A673 (cell line): ENCODE measurements around the gene PHACTR4. TPM values are rescaled to one million over a fixed set of nuclear protein-coding genes. Genes with fewer than 3 reads are reported as not detected.
"Not testable (repeated sequence)": the region's sequence is repeated elsewhere in the genome, so short reads cannot be mapped to it uniquely, and the experiment has no call there.

Source experiments
- BruUV-seq: library from RNA; stranded (reverse); fragments of 400-500 nt; replicated peaks from 2 replicates; lab custom pipeline; 2021; lab: Mats Ljungman, UMichigan
- CTCF ChIA-PET: fragments of 300-600 bp; sonication (Branson Sonifier 250); formaldehyde crosslinking; loops from one replicate; lab custom pipeline; 2022; ENCODE audit warnings: antibody characterized with exemption; lab: Charles Lee
- POLR2A ChIA-PET: fragments of 300-600 bp; sonication (Branson Sonifier 250); formaldehyde crosslinking; loops from one replicate; lab custom pipeline; 2022; ENCODE audit warnings: antibody characterized with exemption; ENCODE audit not compliant: low non-redundant PET; lab: Charles Lee
- DNase-seq: peaks from one replicate; pipeline ENCODE4 v3.0.0-alpha.2; 2015; ENCODE audit warnings: low spot score
- H3K27ac ChIP-seq: fragments of 200-600 bp; sonication (generic); 2 replicates; pipeline ENCODE4 v1.5.1; 2016; ENCODE audit warnings: mixed run types, low read depth, mild to moderate bottlenecking, mixed read lengths, antibody characterized with exemption, low read length; ENCODE audit not compliant: poor library complexity, severe bottlenecking
- H3K27me3 ChIP-seq: fragments of 200-600 bp; sonication (generic); replicated peaks from 2 replicates; pipeline ENCODE4 v1.6.1; 2017; ENCODE audit warnings: mixed run types, low read depth, mild to moderate bottlenecking, mixed read lengths, antibody characterized with exemption, low read length; ENCODE audit not compliant: insufficient read depth, poor library complexity
- H3K36me3 ChIP-seq: fragments of 200-600 bp; sonication (generic); 2 replicates; pipeline ENCODE4 v1.6.1; 2016; ENCODE audit warnings: mixed run types, mild to moderate bottlenecking, mixed read lengths, antibody characterized with exemption, low read length; ENCODE audit not compliant: insufficient read depth, poor library complexity, severe bottlenecking
- H3K4me1 ChIP-seq: fragments of 200-600 bp; sonication (generic); 2 replicates; pipeline ENCODE4 v1.6.1; 2017; ENCODE audit warnings: mixed run types, mild to moderate bottlenecking, mixed read lengths, antibody characterized with exemption, low read length; ENCODE audit not compliant: insufficient read depth, poor library complexity, severe bottlenecking
- H3K4me3 ChIP-seq: fragments of 200-600 bp; sonication (generic); 2 replicates; pipeline ENCODE4 v1.5.1; 2016; ENCODE audit warnings: low read depth, mixed run types, mild to moderate bottlenecking, mixed read lengths, low read length; ENCODE audit not compliant: poor library complexity, severe bottlenecking
- H3K9me3 ChIP-seq: fragments of 200-600 bp; sonication (generic); 2 replicates; pipeline ENCODE4 v1.6.1; 2016; ENCODE audit warnings: mixed run types, low read depth, mild to moderate bottlenecking, mixed read lengths, antibody characterized with exemption, low read length; ENCODE audit not compliant: poor library complexity, severe bottlenecking
- CTCF ChIP-seq: fragments of 300-800, 200-600 bp; sonication (generic); conservative IDR thresholded peaks from 2 replicates; pipeline ENCODE4 v1.5.1; 2017; ENCODE audit warnings: low read depth, mild to moderate bottlenecking, antibody characterized with exemption, low read length, moderate library complexity, mixed read lengths
- EZH2 ChIP-seq: fragments of 200-600 bp; sonication (generic); IDR thresholded peaks from 2 replicates; pipeline ENCODE4 v1.6.1; 2017; ENCODE audit warnings: borderline replicate concordance, low read depth, mild to moderate bottlenecking, mixed read lengths, antibody characterized with exemption, low read length; ENCODE audit not compliant: poor library complexity, severe bottlenecking
- intact Hi-C: fragments of 100-400 bp; cut with micrococcal nuclease; formaldehyde crosslinking; loops from one replicate; pipeline ENCODE4 v1.10.0; 2022; ENCODE audit not compliant: unreplicated experiment
- total RNA-seq: library from RNA; stranded (reverse); gene quantifications from 2 replicates; pipeline ENCODE4 v1.2.3, GENCODE V29; 2021

The PHACTR4 gene
- total RNA-seq, 1 experiment from 2014 or later = 63.4 TPM

GRCh38 chr1:28374297-28374696 is 4.8 kb downstream of the PHACTR4 start:
- Histone ChIP-seq H3K9me3 (no peaks in the 10 kb centered on the region), H3K36me3 (no peaks in the 10 kb centered on the region), H3K27ac (peak overlapping the region; percentile 52), H3K4me1 (peaks cover 6% of the 10 kb centered on the region), H3K4me3 (no peak overlapping the region), H3K27me3 (no peaks in the 10 kb centered on the region)
- BruUV-seq = no TSS peak
- ChIA-PET CTCF (no interaction called here), POLR2A (interaction anchor here (0.6 kb wide), 1 partner anchor 22 kb away, joined by 16 read pairs; no protein-coding TSS in a partner anchor)
- intact Hi-C loops = no loop called here
- DNase-seq = no peak
- TF ChIP-seq CTCF (no peak), EZH2 (no peak)

GRCh38 chr1:28375598-28375997 is 6.1 kb downstream of the PHACTR4 start:
- H3K36me3 ChIP-seq, H3K4me3 ChIP-seq, BruUV-seq, H3K9me3 ChIP-seq, intact Hi-C loops, H3K4me1 ChIP-seq, POLR2A ChIA-PET, DNase-seq, CTCF ChIA-PET, H3K27me3 ChIP-seq: not testable (repeated sequence)
- peak overlapping the region; percentile 16 for H3K27ac ChIP-seq

GRCh38 chr1:28376195-28376594 is 6.7 kb downstream of the PHACTR4 start:
- POLR2A ChIA-PET = interaction anchor here (0.7 kb wide), 1 partner anchor 205 kb away, joined by 3 read pairs; no protein-coding TSS in a partner anchor
- intact Hi-C loops, H3K9me3 ChIP-seq, BruUV-seq, H3K4me1 ChIP-seq, H3K36me3 ChIP-seq, H3K4me3 ChIP-seq, H3K27me3 ChIP-seq, DNase-seq, H3K27ac ChIP-seq, CTCF ChIA-PET: not testable (repeated sequence)

GRCh38 chr1:28378906-28379305 is 9.4 kb downstream of the PHACTR4 start:
- no peak for TF ChIP-seq EZH2
- peaks cover 10% of the 10 kb centered on the region for H3K4me1 ChIP-seq
- no peak for DNase-seq
- BruUV-seq = no TSS peak
- H3K4me3 ChIP-seq = no peak overlapping the region
- no peaks in the 10 kb centered on the region for H3K9me3 ChIP-seq
- no peaks in the 10 kb centered on the region for H3K36me3 ChIP-seq
- intact Hi-C loops = no loop called here
- H3K27me3 ChIP-seq = no peaks in the 10 kb centered on the region
- POLR2A ChIA-PET = no interaction called here
- CTCF ChIA-PET = no interaction called here
- no peak overlapping the region for H3K27ac ChIP-seq
